Vagina (tissue), 2 donors: Measurements from ENCODE around the gene FAM222A.

Experiments used
- POLR2A ChIP-seq, 2 donors: fragments of 450-650 bp; IDR thresholded peaks; one replicate each; pipeline ENCODE4 v1.6.1; 2017; ENCODE audit warnings: antibody characterized with exemption in 2 of 2, mild to moderate bottlenecking in 2 of 2, moderate library complexity in 2 of 2
- POLR2AphosphoS5 ChIP-seq, 2 donors: sonication (generic); formaldehyde crosslinking; IDR thresholded peaks; one replicate each; pipeline ENCODE4 v1.9.0; 2017; ENCODE audit warnings: antibody characterized with exemption in 2 of 2, mild to moderate bottlenecking in 2 of 2, low read depth in 1 of 2; ENCODE audit not compliant: insufficient read depth in 1 of 2
- TF ChIP-seq, protein P1 (sequence below), 3 experiments: fragments of 450-650 bp in 2 of 3; fragments of 200-600 bp in 1 of 3; sonication (generic) in 1 of 3; IDR thresholded peaks; one replicate each; pipeline ENCODE4 v1.5.1; 2017 to 2019; ENCODE audit warnings: antibody characterized with exemption in 3 of 3, mild to moderate bottlenecking in 2 of 3, moderate library complexity in 2 of 3

DNA sequence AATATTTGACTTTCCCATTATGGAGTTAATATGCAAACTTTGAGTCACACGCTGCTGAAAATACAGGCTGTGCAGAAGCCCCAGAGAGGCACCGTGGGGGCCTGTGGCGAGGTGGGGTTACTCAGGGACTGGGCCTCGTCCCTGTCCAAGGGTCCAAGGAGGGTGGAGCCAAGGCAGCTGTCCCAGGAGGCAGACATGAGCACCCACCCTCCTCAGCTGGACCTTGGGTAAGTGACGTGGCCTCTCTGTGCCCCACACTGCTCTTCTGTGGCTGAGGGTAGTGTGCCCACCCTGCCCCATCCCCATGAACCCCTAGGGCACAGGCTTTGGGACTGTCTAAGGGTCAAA, 39.4 kb downstream of the FAM222A start:
- TF ChIP-seq POLR2A (IDR thresholded peaks at IDR 0.05) (no peak), POLR2AphosphoS5 (IDR thresholded peaks at IDR 0.05; ENCODE audit: insufficient read depth in 1 of 2, low read depth in 1 of 2) (no peak)
- TF ChIP-seq, protein P1, sequence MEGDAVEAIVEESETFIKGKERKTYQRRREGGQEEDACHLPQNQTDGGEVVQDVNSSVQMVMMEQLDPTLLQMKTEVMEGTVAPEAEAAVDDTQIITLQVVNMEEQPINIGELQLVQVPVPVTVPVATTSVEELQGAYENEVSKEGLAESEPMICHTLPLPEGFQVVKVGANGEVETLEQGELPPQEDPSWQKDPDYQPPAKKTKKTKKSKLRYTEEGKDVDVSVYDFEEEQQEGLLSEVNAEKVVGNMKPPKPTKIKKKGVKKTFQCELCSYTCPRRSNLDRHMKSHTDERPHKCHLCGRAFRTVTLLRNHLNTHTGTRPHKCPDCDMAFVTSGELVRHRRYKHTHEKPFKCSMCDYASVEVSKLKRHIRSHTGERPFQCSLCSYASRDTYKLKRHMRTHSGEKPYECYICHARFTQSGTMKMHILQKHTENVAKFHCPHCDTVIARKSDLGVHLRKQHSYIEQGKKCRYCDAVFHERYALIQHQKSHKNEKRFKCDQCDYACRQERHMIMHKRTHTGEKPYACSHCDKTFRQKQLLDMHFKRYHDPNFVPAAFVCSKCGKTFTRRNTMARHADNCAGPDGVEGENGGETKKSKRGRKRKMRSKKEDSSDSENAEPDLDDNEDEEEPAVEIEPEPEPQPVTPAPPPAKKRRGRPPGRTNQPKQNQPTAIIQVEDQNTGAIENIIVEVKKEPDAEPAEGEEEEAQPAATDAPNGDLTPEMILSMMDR (IDR thresholded peaks at IDR 0.05): no peak
